ENCODE data around the gene TEF.

Gene TEF

GRCh38 chr22:41347066-41347859 lies 34.5 kb upstream of the TEF start:
- no peak for TF ChIP-seq CTCF (IDR thresholded peaks at IDR 0.05)

GRCh38 chr22:41348964-41349484 lies 32.7 kb upstream of the TEF start:
- TF ChIP-seq CTCF (IDR thresholded peaks at IDR 0.05) = no peak

- TF ChIP-seq CTCF (IDR thresholded peaks at IDR 0.05) = no peak
Observed at GRCh38 chr22:41350087-41350486, 31.7 kb upstream of the TEF start.

GRCh38 chr22:41351011-41351410 lies 30.7 kb upstream of the TEF start:
- TF ChIP-seq CTCF (IDR thresholded peaks at IDR 0.05) = no peak

- no peak for TF ChIP-seq CTCF (IDR thresholded peaks at IDR 0.05)
Observed at GRCh38 chr22:41352058-41352457, 29.7 kb upstream of the TEF start.

- no peak for TF ChIP-seq CTCF (IDR thresholded peaks at IDR 0.05)
Observed at GRCh38 chr22:41353862-41354575, 27.7 kb upstream of the TEF start.

GRCh38 chr22:41354979-41355378 lies 26.8 kb upstream of the TEF start:
- TF ChIP-seq CTCF (IDR thresholded peaks at IDR 0.05) = no peak
